Measurements from ENCODE around the gene ASTN2. TPM values are rescaled to one million over a fixed set of nuclear protein-coding genes. Genes with fewer than 3 reads are reported as not detected.

ASTN2 gene
- polyA plus RNA-seq, 1 experiment, result 12.8 TPM

DNA sequence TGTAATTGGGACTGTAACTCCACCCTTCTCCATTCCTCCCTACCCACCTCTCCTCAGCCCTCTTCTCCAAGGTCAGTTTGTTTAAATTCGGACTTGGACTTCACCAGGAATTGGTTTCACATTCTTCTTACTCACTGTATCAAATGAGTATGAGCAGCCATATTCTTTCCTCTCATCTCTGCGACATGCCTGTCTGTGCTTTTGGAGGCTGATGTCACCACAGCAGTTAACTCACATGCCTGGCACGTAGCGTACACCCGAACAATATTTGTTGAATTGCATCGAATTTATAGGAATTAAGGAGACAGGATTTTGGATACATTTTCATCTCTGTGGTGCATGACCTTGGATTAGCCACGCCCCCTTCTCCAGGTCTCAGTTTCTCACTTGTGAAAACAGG, 291.1 kb downstream of the ASTN2 start:
- no peaks in the 10 kb centered on the region for H3K27me3 ChIP-seq (ENCODE audit: control insufficient read depth, insufficient read depth, low read length)
- CTCF ChIA-PET, result no interaction called here
- POLR2A ChIA-PET, result no interaction called here
- H3K36me3 ChIP-seq (ENCODE audit: control insufficient read depth, insufficient read depth, low read length), result no peaks in the 10 kb centered on the region
- TF ChIP-seq, protein P1, sequence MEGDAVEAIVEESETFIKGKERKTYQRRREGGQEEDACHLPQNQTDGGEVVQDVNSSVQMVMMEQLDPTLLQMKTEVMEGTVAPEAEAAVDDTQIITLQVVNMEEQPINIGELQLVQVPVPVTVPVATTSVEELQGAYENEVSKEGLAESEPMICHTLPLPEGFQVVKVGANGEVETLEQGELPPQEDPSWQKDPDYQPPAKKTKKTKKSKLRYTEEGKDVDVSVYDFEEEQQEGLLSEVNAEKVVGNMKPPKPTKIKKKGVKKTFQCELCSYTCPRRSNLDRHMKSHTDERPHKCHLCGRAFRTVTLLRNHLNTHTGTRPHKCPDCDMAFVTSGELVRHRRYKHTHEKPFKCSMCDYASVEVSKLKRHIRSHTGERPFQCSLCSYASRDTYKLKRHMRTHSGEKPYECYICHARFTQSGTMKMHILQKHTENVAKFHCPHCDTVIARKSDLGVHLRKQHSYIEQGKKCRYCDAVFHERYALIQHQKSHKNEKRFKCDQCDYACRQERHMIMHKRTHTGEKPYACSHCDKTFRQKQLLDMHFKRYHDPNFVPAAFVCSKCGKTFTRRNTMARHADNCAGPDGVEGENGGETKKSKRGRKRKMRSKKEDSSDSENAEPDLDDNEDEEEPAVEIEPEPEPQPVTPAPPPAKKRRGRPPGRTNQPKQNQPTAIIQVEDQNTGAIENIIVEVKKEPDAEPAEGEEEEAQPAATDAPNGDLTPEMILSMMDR (IDR thresholded peaks at IDR 0.05; ENCODE audit: insufficient read depth, low read depth, low read length), result no peak
- H3K4me3 ChIP-seq (ENCODE audit: low read depth, low read length), result no peak overlapping the region
- no peak for DNase-seq (ENCODE audit: low read depth)

DNA sequence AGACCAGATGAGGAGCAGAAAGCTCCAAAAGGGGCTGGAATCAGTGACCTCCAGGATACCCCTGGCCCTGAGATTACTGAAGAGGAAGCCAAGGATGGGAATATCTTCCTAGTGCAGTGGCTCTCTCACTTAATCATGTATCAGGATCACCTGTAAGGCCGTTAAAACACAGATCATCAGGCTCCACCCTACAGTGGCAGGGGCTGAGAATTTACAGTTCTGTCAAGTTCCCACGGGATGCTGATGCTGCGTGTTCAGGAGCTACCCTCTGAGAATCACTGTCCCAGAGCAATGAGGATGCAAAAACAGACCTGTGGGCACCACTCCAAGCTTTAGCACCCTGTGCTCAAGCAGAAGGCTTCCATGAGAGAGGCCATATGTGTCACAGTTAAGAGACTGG, 291.9 kb downstream of the ASTN2 start:
- Histone ChIP-seq H3K36me3 (ENCODE audit: control insufficient read depth, insufficient read depth, low read length) (no peaks in the 10 kb centered on the region), H3K4me3 (ENCODE audit: low read depth, low read length) (no peak overlapping the region), H3K27me3 (ENCODE audit: control insufficient read depth, insufficient read depth, low read length) (no peaks in the 10 kb centered on the region)
- TF ChIP-seq, protein P1 (IDR thresholded peaks at IDR 0.05; ENCODE audit: insufficient read depth, low read depth, low read length), result no peak
- POLR2A ChIA-PET, result no interaction called here
- CTCF ChIA-PET, result no interaction called here
- DNase-seq (ENCODE audit: low read depth), result no peak

DNA sequence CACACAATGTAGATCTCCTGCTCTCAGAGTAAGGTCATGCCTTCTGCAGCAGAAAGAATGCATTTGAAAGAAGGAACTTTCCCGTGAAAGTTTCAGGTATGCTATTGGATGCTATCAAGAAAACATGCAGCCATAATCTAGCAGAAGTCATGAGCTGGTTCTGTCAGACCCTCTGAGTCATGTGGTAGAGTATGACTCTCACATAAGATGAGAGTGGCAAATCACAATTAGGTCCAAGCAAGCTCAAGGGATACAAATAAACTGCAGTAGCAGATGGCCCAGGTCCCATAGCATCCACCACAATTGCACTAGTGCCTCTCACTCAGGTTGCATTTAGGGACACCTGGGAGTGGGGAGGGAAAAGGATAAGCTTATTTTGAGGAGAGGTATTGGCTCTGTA, 292.8 kb downstream of the ASTN2 start:
- Histone ChIP-seq H3K27me3 (ENCODE audit: control insufficient read depth, insufficient read depth, low read length) (no peaks in the 10 kb centered on the region), H3K36me3 (ENCODE audit: control insufficient read depth, insufficient read depth, low read length) (no peaks in the 10 kb centered on the region), H3K4me3 (ENCODE audit: low read depth, low read length) (no peak overlapping the region)
- TF ChIP-seq, protein P1 (IDR thresholded peaks at IDR 0.05; ENCODE audit: insufficient read depth, low read depth, low read length), result no peak
- ChIA-PET CTCF (no interaction called here), POLR2A (no interaction called here)
- DNase-seq (ENCODE audit: low read depth), result no peak

DNA sequence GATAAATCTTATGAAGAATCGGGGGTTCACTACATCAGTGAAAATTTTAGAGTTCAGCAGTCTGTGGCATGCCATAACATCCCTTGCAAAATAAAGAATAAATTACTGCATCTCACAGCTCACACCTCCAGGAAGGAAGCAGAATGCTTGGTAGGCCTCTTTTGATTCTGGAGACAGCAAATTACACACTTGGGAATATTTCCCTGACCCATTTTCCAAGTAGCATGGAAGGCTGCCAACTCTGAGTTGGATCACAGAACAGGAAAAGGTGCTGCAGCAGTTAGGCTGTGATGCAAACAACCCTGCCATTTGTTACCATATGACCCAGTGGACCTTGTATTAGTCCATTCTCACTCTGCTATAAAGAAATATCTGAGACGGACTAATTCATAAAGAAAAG, 293.5 kb downstream of the ASTN2 start:
- no peak for DNase-seq (ENCODE audit: low read depth)
- Histone ChIP-seq H3K4me3 (ENCODE audit: low read depth, low read length) (no peak overlapping the region), H3K27me3 (ENCODE audit: control insufficient read depth, insufficient read depth, low read length) (no peaks in the 10 kb centered on the region), H3K36me3 (ENCODE audit: control insufficient read depth, insufficient read depth, low read length) (no peaks in the 10 kb centered on the region)
- TF ChIP-seq, protein P1 (IDR thresholded peaks at IDR 0.05; ENCODE audit: insufficient read depth, low read depth, low read length), result no peak
- CTCF ChIA-PET, result no interaction called here
- POLR2A ChIA-PET, result no interaction called here

DNA sequence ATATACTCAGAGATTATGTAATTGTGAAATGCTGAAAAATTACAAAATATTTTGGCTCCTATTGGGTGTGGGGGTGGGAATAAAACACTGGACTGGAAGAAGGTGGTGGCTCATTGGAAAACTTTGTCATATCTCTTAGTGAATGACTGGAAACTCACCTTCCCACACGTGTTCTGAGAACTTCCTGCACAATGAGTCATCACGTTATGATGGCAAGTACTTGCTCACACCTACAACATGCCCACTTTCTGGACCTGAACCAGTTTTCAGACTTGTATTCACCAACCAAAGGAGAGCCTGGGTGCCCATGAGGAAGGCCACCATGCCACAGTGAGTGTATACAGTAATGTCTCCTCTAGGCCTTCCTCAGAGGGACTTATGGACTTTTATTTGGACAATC, 294.8 kb downstream of the ASTN2 start:
- TF ChIP-seq, protein P1 (IDR thresholded peaks at IDR 0.05; ENCODE audit: insufficient read depth, low read depth, low read length), result no peak
- ChIA-PET CTCF (no interaction called here), POLR2A (no interaction called here)
- Histone ChIP-seq H3K36me3 (ENCODE audit: control insufficient read depth, insufficient read depth, low read length) (no peaks in the 10 kb centered on the region), H3K27me3 (ENCODE audit: control insufficient read depth, insufficient read depth, low read length) (no peaks in the 10 kb centered on the region), H3K4me3 (ENCODE audit: low read depth, low read length) (no peak overlapping the region)
- no peak for DNase-seq (ENCODE audit: low read depth)
